Measurements from ENCODE around the gene ZDHHC3.

- TF ChIP-seq EP300 (IDR thresholded peaks at IDR 0.05) (no peak), POLR2A (IDR thresholded peaks at IDR 0.05) (no peak)
These were observed 12.2 kb downstream of the ZDHHC3 start for GRCh38 chr3:44963571-44964325.

Data from tibial nerve (tissue), 3 donors.